GM21390 (cell line): ENCODE measurements around the gene KCNJ6.

ENCODE experiments used
- ATAC-seq: cut with Tn5 transposase; IDR thresholded peaks from one replicate; pipeline ENCODE4 v1.9.1; 2021; ENCODE audit not compliant: unreplicated experiment

Gene KCNJ6

GRCh38 chr21:37868446-37869295 lies 47.6 kb downstream of the KCNJ6 start:
- no peak for ATAC-seq

- ATAC-seq, result no peak
Observed at GRCh38 chr21:37866027-37866426, 50.2 kb downstream of the KCNJ6 start.

- ATAC-seq, result no peak
Observed at GRCh38 chr21:37865156-37865555, 51.1 kb downstream of the KCNJ6 start.

- no peak for ATAC-seq
Observed at GRCh38 chr21:37863842-37864241, 52.4 kb downstream of the KCNJ6 start.

GRCh38 chr21:37862536-37862935 lies 53.7 kb downstream of the KCNJ6 start:
- ATAC-seq, result no peak

GRCh38 chr21:37861561-37861960 lies 54.7 kb downstream of the KCNJ6 start:
- no peak for ATAC-seq

- no peak for ATAC-seq
Observed at GRCh38 chr21:37860416-37860815, 55.8 kb downstream of the KCNJ6 start.

- ATAC-seq, result no peak
Observed at GRCh38 chr21:37855647-37856625, 60.3 kb downstream of the KCNJ6 start.

- ATAC-seq, result no peak
Observed at GRCh38 chr21:37855271-37855646, 61.0 kb downstream of the KCNJ6 start.

- no peak for ATAC-seq
Observed at GRCh38 chr21:37849506-37850102, 66.7 kb downstream of the KCNJ6 start.

GRCh38 chr21:37848721-37849490 lies 67.4 kb downstream of the KCNJ6 start:
- ATAC-seq, result no peak

- no peak for ATAC-seq
Observed at GRCh38 chr21:37845535-37845934, 70.7 kb downstream of the KCNJ6 start.

- ATAC-seq, result no peak
Observed at GRCh38 chr21:37843191-37843590, 73.1 kb downstream of the KCNJ6 start.

GRCh38 chr21:37842163-37842919 lies 73.9 kb downstream of the KCNJ6 start:
- no peak for ATAC-seq

GRCh38 chr21:37837381-37837780 lies 78.9 kb downstream of the KCNJ6 start:
- no peak for ATAC-seq

GRCh38 chr21:37835481-37835880 lies 80.8 kb downstream of the KCNJ6 start:
- no peak for ATAC-seq

- no peak for ATAC-seq
Observed at GRCh38 chr21:37833301-37833700, 83.0 kb downstream of the KCNJ6 start.

- no peak for ATAC-seq
Observed at GRCh38 chr21:37829447-37829846, 86.8 kb downstream of the KCNJ6 start.

- no peak for ATAC-seq
Observed at GRCh38 chr21:37828991-37829390, 87.3 kb downstream of the KCNJ6 start.

GRCh38 chr21:37828556-37828955 lies 87.7 kb downstream of the KCNJ6 start:
- ATAC-seq, result no peak
